ENCODE data around the gene ANKRD31. TPM values are rescaled to one million over a fixed set of nuclear protein-coding genes. Genes with fewer than 3 reads are reported as not detected.

ANKRD31 gene
- total and polyA plus RNA-seq, 12 donors, result under 0.01 to 0.18 (median 0.11) TPM; not detected in 3

GRCh38 chr5:75046366-75047142 lies 190.1 kb downstream of the ANKRD31 start:
- DNase-seq (no peak), ATAC-seq (no peak)
- no peak for TF ChIP-seq CTCF (IDR thresholded peaks at IDR 0.05)
- WGBS, 2 donors, result 67 to 79% methylated on average over 10 of the region's 10 CpGs
- Histone ChIP-seq H3K9me3 (no peaks in the 10 kb centered on the region), H3K4me3 (no peak overlapping the region), H3K27me3 (peaks cover 0 to 11% (median 0%) of the 10 kb centered on the region in 7 donors), H3K4me1 (peaks cover 0 to 16% (median 4%) of the 10 kb centered on the region in 9 donors), H3K36me3 (peaks cover 0 to 28% (median 0%) of the 10 kb centered on the region in 9 donors), H3K27ac (no peak overlapping the region)
- intact Hi-C loops (cut with DNase I), result loop anchor here in 3 of 10 donors (10.0 kb wide), 3 partner anchors 218 to 382 kb away; partner anchors contain the start of gene HMGCR (in 1 of the 3)

- Histone ChIP-seq H3K27me3 (no peaks in the 10 kb centered on the region), H3K9me3 (no peaks in the 10 kb centered on the region), H3K4me3 (no peak overlapping the region), H3K27ac (no peak overlapping the region), H3K36me3 (peaks cover 0 to 28% (median 0%) of the 10 kb centered on the region in 9 donors), H3K4me1 (peaks cover 0 to 11% (median 0%) of the 10 kb centered on the region in 9 donors)
- ATAC-seq (no peak), DNase-seq (no peak)
- WGBS, 2 donors, result 93 to 97% methylated on average over 2 of the region's 2 CpGs
- TF ChIP-seq CTCF (IDR thresholded peaks at IDR 0.05), result no peak
- intact Hi-C loops (cut with DNase I), result loop anchor here in 3 of 10 donors (10.0 kb wide), 3 partner anchors 220 to 380 kb away; partner anchors contain the start of gene HMGCR (in 1 of the 3)
Measured at GRCh38 chr5:75045071-75045470, 191.6 kb downstream of the ANKRD31 start.

GRCh38 chr5:75044406-75044805 lies 192.3 kb downstream of the ANKRD31 start:
- Histone ChIP-seq H3K36me3 (peaks cover 0 to 28% (median 0%) of the 10 kb centered on the region in 9 donors), H3K27me3 (no peaks in the 10 kb centered on the region), H3K4me1 (peaks cover 0 to 5% (median 0%) of the 10 kb centered on the region in 9 donors), H3K27ac (no peak overlapping the region), H3K4me3 (no peak overlapping the region), H3K9me3 (no peaks in the 10 kb centered on the region)
- ATAC-seq, result no peak
- no peak for TF ChIP-seq CTCF (IDR thresholded peaks at IDR 0.05)
- intact Hi-C loops (cut with DNase I), result loop anchor here in 3 of 10 donors (10.0 kb wide), 3 partner anchors 220 to 380 kb away; partner anchors contain the start of gene HMGCR (in 1 of the 3)
- DNase-seq, result no peak
- 87 to 88% methylated on average over 7 of the region's 7 CpGs for WGBS, 2 donors

- Histone ChIP-seq H3K9me3 (no peaks in the 10 kb centered on the region), H3K4me1 (peaks cover 0 to 5% (median 0%) of the 10 kb centered on the region in 9 donors), H3K4me3 (no peak overlapping the region), H3K27me3 (no peaks in the 10 kb centered on the region), H3K27ac (no peak overlapping the region), H3K36me3 (peaks cover 0 to 28% (median 0%) of the 10 kb centered on the region in 9 donors)
- intact Hi-C loops (cut with DNase I), result loop anchor here in 3 of 10 donors (10.0 kb wide), 3 partner anchors 221 to 379 kb away; partner anchors contain the start of gene HMGCR (in 1 of the 3)
- no peak for DNase-seq
- no peak for ATAC-seq
- 91 to 94% methylated on average over 7 of the region's 7 CpGs for WGBS, 2 donors
- no peak for TF ChIP-seq CTCF (IDR thresholded peaks at IDR 0.05)
Measured at GRCh38 chr5:75043633-75044264, 192.9 kb downstream of the ANKRD31 start.

Data from heart right ventricle (tissue), 16 donors.